Mononuclear cell (primary cell): ENCODE measurements around the gene SF3B6. TPM values are rescaled to one million over a fixed set of nuclear protein-coding genes. Genes with fewer than 3 reads are reported as not detected.
"Not testable (repeated sequence)": the region's sequence is repeated elsewhere in the genome, so short reads cannot be mapped to it uniquely, and the experiment has no call there.

Experiments
- H3K27me3 ChIP-seq: 2 replicates; pipeline ENCODE4 v1.6.0; 2011; ENCODE audit warnings: low read length, control low read depth; ENCODE audit not compliant: insufficient read depth
- H3K4me1 ChIP-seq: 2 replicates; pipeline ENCODE4 v1.5.1; 2011; ENCODE audit warnings: mild to moderate bottlenecking, low read length, control low read depth; ENCODE audit not compliant: insufficient read depth
- H3K4me3 ChIP-seq: 2 replicates; pipeline ENCODE4 v1.5.1; 2011; ENCODE audit warnings: mild to moderate bottlenecking, low read length, moderate library complexity
- H3K9me3 ChIP-seq: 2 replicates; pipeline ENCODE4 v1.5.1; 2011; ENCODE audit warnings: low read depth, mild to moderate bottlenecking, control low read depth, low read length
- total RNA-seq: library from RNA; depleted of rRNA; stranded (reverse); fragments of >200 nt; gene quantifications from one replicate; pipeline ENCODE4 v1.2.3, GENCODE V29; 2012

Gene SF3B6
- total RNA-seq: 107 TPM

GRCh38 chr2:24075915-24076848 lies at the start of gene SF3B6:
Gene SF3B6, minus strand, starts transcription at chr2:24076326. Its CDS starts 97 bp downstream, at chr2:24076229.
- Histone ChIP-seq H3K4me1 (peaks cover 42% of the 10 kb centered on the region), H3K27me3 (no peaks in the 10 kb centered on the region), H3K9me3 (no peaks in the 10 kb centered on the region), H3K4me3 (peak within 1 kb of the TSS; percentile 72)

GRCh38 chr2:24123922-24124580 lies 47.9 kb upstream of the SF3B6 start:
- peaks cover 20% of the 10 kb centered on the region for H3K4me1 ChIP-seq
- H3K9me3 ChIP-seq: no peaks in the 10 kb centered on the region
- H3K27me3 ChIP-seq: no peaks in the 10 kb centered on the region
- peak overlapping the region; percentile 64 for H3K4me3 ChIP-seq

GRCh38 chr2:24123195-24123921 lies 47.2 kb upstream of the SF3B6 start, which contains the start of the genes FAM228B and PFN4:
Gene FAM228B, plus strand, starts transcription at chr2:24123469. Its CDS starts 893 bp downstream, at chr2:24124362.
Gene PFN4, minus strand, starts transcription at chr2:24123334. Its CDS starts 799 bp downstream, at chr2:24122535.
- Histone ChIP-seq H3K4me3 (peak within 1 kb of the TSS; percentile 64), H3K27me3 (no peaks in the 10 kb centered on the region), H3K9me3 (no peaks in the 10 kb centered on the region), H3K4me1 (peaks cover 20% of the 10 kb centered on the region)

- Histone ChIP-seq H3K4me1 (peaks cover 20% of the 10 kb centered on the region), H3K27me3 (no peaks in the 10 kb centered on the region), H3K9me3 (no peaks in the 10 kb centered on the region), H3K4me3 (peak overlapping the region; percentile 64)
Observed at GRCh38 chr2:24122366-24123194, 46.5 kb upstream of the SF3B6 start.

GRCh38 chr2:24121469-24121868 lies 45.3 kb upstream of the SF3B6 start:
- no peaks in the 10 kb centered on the region for H3K27me3 ChIP-seq
- H3K9me3 ChIP-seq: no peaks in the 10 kb centered on the region
- no peak overlapping the region for H3K4me3 ChIP-seq
- H3K4me1 ChIP-seq: peaks cover 20% of the 10 kb centered on the region

- H3K9me3 ChIP-seq: no peaks in the 10 kb centered on the region
- no peaks in the 10 kb centered on the region for H3K27me3 ChIP-seq
- H3K4me3 ChIP-seq: no peak overlapping the region
- H3K4me1 ChIP-seq: peaks cover 20% of the 10 kb centered on the region
Observed at GRCh38 chr2:24121066-24121465, 44.9 kb upstream of the SF3B6 start.

- H3K4me3 ChIP-seq: no peak overlapping the region
- no peaks in the 10 kb centered on the region for H3K27me3 ChIP-seq
- H3K9me3 ChIP-seq: no peaks in the 10 kb centered on the region
- H3K4me1 ChIP-seq: peaks cover 6% of the 10 kb centered on the region
Observed at GRCh38 chr2:24117902-24118301, 41.8 kb upstream of the SF3B6 start.

- no peaks in the 10 kb centered on the region for H3K4me1 ChIP-seq
- H3K9me3 ChIP-seq: no peaks in the 10 kb centered on the region
- H3K4me3 ChIP-seq: no peak overlapping the region
- H3K27me3 ChIP-seq: no peaks in the 10 kb centered on the region
Observed at GRCh38 chr2:24115057-24115456, 38.9 kb upstream of the SF3B6 start.

GRCh38 chr2:24111407-24111901 lies 35.3 kb upstream of the SF3B6 start:
- Histone ChIP-seq H3K27me3 (no peaks in the 10 kb centered on the region), H3K4me1 (no peaks in the 10 kb centered on the region), H3K4me3 (no peak overlapping the region), H3K9me3 (peaks cover 3% of the 10 kb centered on the region)

- Histone ChIP-seq H3K4me1 (no peaks in the 10 kb centered on the region), H3K27me3 (no peaks in the 10 kb centered on the region), H3K9me3 (peaks cover 3% of the 10 kb centered on the region), H3K4me3 (no peak overlapping the region)
Observed at GRCh38 chr2:24110660-24111303, 34.7 kb upstream of the SF3B6 start.

- H3K27me3 ChIP-seq, H3K4me1 ChIP-seq, H3K4me3 ChIP-seq, H3K9me3 ChIP-seq: not testable (repeated sequence)
Observed at GRCh38 chr2:24109431-24109830, 33.3 kb upstream of the SF3B6 start.

- H3K4me3 ChIP-seq: no peak overlapping the region
- H3K4me1 ChIP-seq: no peaks in the 10 kb centered on the region
- H3K9me3 ChIP-seq: peaks cover 3% of the 10 kb centered on the region
- no peaks in the 10 kb centered on the region for H3K27me3 ChIP-seq
Observed at GRCh38 chr2:24107336-24107735, 31.2 kb upstream of the SF3B6 start.

GRCh38 chr2:24106786-24107185 lies 30.7 kb upstream of the SF3B6 start:
- Histone ChIP-seq H3K9me3 (peaks cover 3% of the 10 kb centered on the region), H3K4me1 (no peaks in the 10 kb centered on the region), H3K4me3 (no peak overlapping the region), H3K27me3 (no peaks in the 10 kb centered on the region)

GRCh38 chr2:24105816-24106215 lies 29.7 kb upstream of the SF3B6 start:
- Histone ChIP-seq H3K27me3 (no peaks in the 10 kb centered on the region), H3K4me1 (no peaks in the 10 kb centered on the region), H3K9me3 (peaks cover 3% of the 10 kb centered on the region), H3K4me3 (no peak overlapping the region)
